ENCODE results near the gene CFAP300.

DNA sequence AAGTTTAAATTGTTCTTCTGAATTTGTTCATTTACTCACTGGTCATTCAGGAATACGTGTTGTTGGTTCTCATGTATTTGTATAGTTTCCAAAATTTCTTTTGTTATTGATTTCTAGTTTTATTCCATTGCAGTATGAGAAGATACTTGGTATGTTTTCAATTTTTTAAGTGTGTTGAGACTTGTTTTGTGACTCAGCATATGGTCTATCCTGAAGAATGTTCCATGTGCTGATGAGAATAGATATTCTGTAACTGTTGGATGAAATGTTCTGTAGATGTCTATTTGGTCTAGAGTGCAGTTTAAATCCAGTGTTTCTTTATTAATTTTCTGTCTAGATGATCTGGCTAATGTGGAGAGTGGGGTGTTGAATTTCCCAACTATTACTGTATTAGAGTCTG, 23.5 kb downstream of the CFAP300 start:
- no peak for TF ChIP-seq CTCF (IDR thresholded peaks at IDR 0.05)
- no peak for TF ChIP-seq ZFX (IDR thresholded peaks at IDR 0.05; ENCODE audit: borderline replicate concordance)
